Measurements from ENCODE around the gene LPP.

LPP gene

DNA sequence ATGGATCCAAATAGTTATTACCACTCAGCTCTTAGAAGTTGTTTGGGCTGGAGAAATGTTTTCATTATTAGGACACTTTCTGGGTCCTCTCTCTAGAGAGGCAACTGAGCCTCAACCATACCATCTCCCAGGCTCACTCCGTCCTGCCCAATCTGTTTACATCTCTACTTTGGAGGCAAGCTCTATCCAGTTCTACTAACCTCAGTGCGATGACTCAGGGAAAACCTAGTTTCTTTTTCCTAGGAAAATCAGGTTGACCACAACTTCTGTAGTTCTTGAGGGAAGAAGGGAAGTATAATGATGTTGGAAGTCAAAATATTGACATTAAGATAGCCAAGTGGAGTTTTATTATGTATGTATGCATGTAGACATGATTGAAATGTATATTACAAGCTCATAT lies 40.4 kb downstream of the LPP start:
- no peak for DNase-seq (ENCODE audit: extremely low read depth in 1 of 2, low read depth in 1 of 2)

DNA sequence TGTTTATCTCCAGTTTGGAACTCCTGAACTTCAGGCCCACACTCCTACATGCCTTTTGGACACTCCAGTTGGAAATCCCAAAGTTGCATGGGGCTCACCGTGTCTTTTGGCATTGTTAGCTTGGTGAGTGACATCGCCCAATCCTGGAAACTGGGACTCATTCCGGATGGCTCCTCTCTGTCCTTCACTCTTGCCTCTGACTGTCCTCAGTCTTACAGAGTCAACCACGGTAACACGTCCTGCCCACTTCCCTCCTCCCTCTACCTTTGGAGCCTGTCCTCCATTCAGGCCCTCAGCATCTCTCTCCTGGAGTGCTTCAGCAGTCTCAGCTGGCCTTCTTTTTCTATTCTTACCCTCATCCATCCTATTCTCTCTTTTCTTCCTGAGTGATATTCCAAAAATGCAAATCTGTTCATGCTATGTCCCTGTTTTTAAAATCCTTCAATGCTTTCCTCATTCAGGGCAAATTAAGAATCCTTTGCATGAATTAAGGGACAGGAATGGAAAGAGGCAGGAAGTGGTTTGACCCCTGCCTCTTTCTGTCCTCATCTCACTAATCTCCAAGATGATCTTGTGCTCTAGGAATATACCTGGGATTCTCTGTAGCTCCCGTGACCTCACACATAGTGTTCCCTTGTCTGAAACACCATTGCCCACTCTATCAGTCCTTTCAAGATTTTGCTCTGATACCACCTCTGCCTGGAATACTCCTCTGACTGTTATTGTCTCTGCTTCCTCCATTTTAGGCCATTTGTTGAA lies 42.5 kb downstream of the LPP start:
- DNase-seq (ENCODE audit: extremely low read depth in 1 of 2, low read depth in 1 of 2), result no peak

GRCh38 chr3:188197388-188197847 lies 43.5 kb downstream of the LPP start:
- no peak for DNase-seq (ENCODE audit: extremely low read depth in 1 of 2, low read depth in 1 of 2)

- DNase-seq (ENCODE audit: extremely low read depth in 1 of 2, low read depth in 1 of 2), result no peak
Measured at GRCh38 chr3:188198001-188198400, 44.0 kb downstream of the LPP start.

- DNase-seq (ENCODE audit: extremely low read depth in 1 of 2, low read depth in 1 of 2), result no peak
Measured at GRCh38 chr3:188198760-188199327, 44.9 kb downstream of the LPP start.

GRCh38 chr3:188199386-188199785 lies 45.4 kb downstream of the LPP start:
- DNase-seq (ENCODE audit: extremely low read depth in 1 of 2, low read depth in 1 of 2), result no peak

GRCh38 chr3:188200481-188200880 lies 46.5 kb downstream of the LPP start:
- no peak for DNase-seq (ENCODE audit: extremely low read depth in 1 of 2, low read depth in 1 of 2)

DNA sequence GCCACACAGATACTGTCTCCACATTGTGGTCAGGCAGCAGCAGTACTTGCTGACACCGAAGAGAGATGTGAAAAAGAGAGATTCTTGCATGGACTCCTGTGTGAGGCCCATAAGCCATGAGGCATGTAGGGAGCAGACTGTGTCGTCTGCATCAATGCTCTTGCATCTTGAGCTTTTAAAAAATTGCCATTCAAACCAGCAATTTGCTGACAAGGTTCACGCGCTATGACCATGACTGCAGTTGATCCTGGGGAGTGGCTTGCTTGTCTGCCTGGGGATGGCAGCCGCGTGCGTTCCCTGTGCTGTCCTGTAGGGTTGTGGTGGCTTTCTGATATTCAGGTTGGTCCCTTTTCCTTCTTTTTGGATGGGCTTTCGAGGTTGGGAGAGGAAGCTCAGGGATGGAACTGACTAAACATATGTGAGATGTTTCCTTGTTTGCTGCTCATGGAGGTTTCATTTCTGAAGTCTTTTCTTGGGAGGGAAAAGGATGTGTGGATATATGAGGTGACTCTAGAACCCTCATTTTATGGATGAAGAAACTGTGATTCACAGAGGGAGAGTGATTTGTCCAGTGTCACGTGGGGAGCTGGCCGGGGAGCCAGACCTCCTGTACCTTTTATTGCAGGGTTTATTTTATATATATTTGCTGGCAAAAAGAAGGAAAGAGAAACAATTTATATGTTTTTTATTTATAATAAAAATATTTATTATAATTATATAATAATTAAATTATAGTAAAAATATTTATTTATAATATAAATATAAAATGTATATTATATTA lies 48.6 kb downstream of the LPP start:
- DNase-seq (ENCODE audit: extremely low read depth in 1 of 2, low read depth in 1 of 2), result no peak

DNA sequence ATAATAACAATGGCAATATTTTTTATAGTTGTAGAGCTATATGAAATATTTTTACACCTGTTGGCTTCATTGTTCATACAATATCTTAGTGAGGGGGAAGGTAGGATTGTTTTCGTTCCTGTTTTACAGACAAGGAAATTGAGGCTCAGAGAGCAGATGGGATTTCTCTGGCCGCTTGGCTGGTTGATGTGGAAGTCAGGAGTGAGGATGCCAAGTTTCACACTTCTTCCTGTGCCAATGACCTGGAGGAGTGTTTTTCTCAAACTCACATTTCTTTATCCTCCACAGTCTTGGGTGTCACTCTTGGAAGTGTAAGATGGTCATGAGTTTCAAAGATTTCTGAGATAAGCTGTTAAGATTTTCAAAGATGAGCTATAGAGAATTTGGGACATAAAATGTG lies 50.6 kb downstream of the LPP start:
- DNase-seq (ENCODE audit: extremely low read depth in 1 of 2, low read depth in 1 of 2), result no peak

GRCh38 chr3:188205992-188206416 lies 52.0 kb downstream of the LPP start:
- DNase-seq (ENCODE audit: extremely low read depth in 1 of 2, low read depth in 1 of 2), result no peak

GRCh38 chr3:188206787-188207186 lies 52.8 kb downstream of the LPP start:
- no peak for DNase-seq (ENCODE audit: extremely low read depth in 1 of 2, low read depth in 1 of 2)

- DNase-seq (ENCODE audit: extremely low read depth in 1 of 2, low read depth in 1 of 2), result no peak
Measured at GRCh38 chr3:188207941-188208515, 54.1 kb downstream of the LPP start.

- DNase-seq (ENCODE audit: extremely low read depth in 1 of 2, low read depth in 1 of 2), result no peak
Measured at GRCh38 chr3:188208516-188208981, 54.6 kb downstream of the LPP start.

- DNase-seq (ENCODE audit: extremely low read depth in 1 of 2, low read depth in 1 of 2), result no peak
Measured at GRCh38 chr3:188209034-188209433, 55.1 kb downstream of the LPP start.

DNA sequence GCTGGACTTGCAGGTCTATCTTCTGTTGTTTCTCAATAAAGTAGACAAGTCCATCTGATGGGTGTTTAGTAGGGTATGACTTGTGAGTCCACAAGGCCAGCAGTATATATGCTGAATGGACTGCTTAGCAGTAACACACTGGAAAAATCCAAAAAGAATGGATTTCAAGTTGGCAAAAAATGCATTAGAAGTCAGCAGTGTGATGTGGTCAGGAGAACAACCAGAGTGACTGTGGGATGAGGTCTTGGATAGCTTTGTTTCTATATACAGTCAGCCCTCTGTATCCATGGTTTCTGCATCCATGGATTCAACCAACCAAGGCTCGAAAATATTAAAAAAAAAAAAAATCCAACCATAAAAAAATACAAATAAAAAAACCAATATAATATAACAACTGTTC lies 55.8 kb downstream of the LPP start:
- DNase-seq (ENCODE audit: extremely low read depth in 1 of 2, low read depth in 1 of 2), result no peak

DNA sequence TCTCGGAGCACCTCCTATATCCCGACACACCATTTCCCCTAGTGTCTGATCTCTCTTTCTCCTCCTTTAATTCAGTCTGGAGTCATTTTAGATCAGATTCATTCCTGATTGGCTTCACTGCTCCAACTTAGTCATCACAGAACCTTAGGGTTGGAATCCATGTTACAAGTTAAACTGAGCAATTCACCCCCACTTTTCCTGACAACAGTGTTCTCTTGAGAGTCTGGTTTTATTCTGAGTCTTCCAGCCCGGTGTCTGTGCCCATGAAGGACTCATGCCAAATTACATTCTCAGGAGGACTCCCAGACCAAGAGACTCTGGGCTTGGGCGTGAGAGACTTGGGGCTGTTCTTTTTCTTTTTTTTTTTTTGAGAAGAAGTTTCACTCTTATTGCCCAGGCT lies 57.5 kb downstream of the LPP start:
- no peak for DNase-seq (ENCODE audit: extremely low read depth in 1 of 2, low read depth in 1 of 2)

DNA sequence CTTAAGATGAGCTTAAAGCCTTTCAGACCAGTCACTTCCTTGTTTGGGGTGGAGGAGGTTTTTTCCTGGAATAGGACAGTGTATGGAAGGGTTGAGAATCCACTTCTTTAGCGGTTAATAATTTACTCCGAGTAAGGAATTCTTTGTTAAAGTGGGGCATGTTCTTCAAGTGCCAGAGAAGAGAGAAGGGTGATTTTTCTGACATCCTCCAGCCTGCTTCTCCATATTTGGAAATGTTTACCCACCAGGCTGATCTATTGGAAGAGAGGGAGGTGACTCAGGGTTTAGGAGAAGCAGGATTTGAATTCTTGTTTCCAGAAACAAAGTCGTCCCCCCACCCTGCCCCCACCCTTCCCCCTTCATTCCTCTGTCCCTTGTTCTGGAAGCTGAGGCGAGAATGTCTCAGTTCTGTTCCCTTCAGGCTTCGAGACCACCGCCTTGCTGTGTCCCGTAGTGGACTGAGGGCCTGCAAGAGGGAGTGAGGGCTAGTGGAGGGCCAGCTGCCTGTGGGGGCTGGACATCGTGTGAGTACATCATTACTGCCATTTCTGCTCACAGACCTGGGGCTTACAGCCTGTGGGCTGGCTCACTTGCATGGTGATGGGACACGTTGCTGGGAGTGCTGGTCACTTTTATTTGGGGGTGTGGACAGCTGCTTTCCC lies 58.5 kb downstream of the LPP start:
- no peak for DNase-seq (ENCODE audit: extremely low read depth in 1 of 2, low read depth in 1 of 2)

DNA sequence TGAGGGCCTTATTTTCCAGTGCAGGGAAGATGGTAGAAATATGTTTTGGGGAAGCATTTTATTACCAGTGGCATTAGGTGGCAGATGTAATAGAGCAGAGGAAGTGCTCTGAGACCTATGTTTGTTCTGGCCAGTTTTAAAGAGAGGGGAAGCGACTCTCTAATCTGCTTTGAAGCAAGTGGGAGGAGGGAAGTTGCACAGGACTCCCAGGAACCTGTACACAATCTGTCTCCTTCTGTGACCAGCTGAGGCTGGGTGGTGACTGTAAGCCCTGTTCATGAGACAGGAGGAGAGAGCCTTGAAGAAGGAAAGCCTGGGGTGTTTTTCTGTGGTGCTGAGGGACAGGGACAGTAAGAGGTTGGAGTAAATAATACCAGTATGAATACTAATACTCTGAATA lies 60.5 kb downstream of the LPP start:
- DNase-seq (ENCODE audit: extremely low read depth in 1 of 2, low read depth in 1 of 2), result no peak

- DNase-seq (ENCODE audit: extremely low read depth in 1 of 2, low read depth in 1 of 2), result no peak
Measured at GRCh38 chr3:188215129-188215528, 61.2 kb downstream of the LPP start.

GRCh38 chr3:188217011-188217463 lies 63.1 kb downstream of the LPP start:
- DNase-seq (ENCODE audit: extremely low read depth in 1 of 2, low read depth in 1 of 2), result no peak

DNA sequence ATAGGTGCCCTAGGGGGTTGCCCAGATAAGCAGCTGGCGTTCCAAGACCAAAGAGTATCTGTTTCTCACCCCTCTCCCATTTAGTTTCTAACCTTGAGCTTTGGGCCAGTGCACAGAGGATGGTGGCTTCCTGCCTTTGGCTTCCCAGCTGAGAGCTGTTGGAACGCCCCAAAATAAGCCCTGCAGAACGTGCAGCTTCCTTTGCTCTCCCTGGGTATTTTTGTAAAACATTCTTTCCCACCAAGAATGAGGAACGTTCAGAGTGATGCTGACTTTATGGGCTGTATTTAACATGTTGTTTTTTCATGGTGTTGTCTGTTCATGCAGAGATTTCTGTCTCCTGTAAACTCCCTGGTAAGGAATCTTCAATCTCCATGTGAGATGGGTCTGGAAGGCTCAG lies 63.8 kb downstream of the LPP start:
- no peak for DNase-seq (ENCODE audit: extremely low read depth in 1 of 2, low read depth in 1 of 2)
